GM23248 (cell line): ENCODE measurements around the gene PDIK1L. TPM values are rescaled to one million over a fixed set of nuclear protein-coding genes. Genes with fewer than 3 reads are reported as not detected.

Experiments
- DNase-seq: peaks from one replicate; pipeline ENCODE4 v3.0.0-alpha.2; 2015
- H2AFZ ChIP-seq: fragments of 200-600 bp; sonication (generic); 2 replicates; pipeline ENCODE4 v1.6.1; 2016; ENCODE audit warnings: antibody characterized with exemption
- H3F3A ChIP-seq: fragments of 200-600 bp; sonication (generic); 2 replicates; pipeline ENCODE4 v1.6.1; 2016; ENCODE audit warnings: mild to moderate bottlenecking, antibody characterized with exemption, mixed run types; ENCODE audit not compliant: insufficient read depth
- H3K27ac ChIP-seq: fragments of 200-600 bp; sonication (generic); 2 replicates; pipeline ENCODE4 v1.5.1; 2016; ENCODE audit warnings: mild to moderate bottlenecking
- H3K27me3 ChIP-seq: fragments of 200-600 bp; sonication (generic); replicated peaks from 2 replicates; pipeline ENCODE4 v1.6.1; 2016; ENCODE audit warnings: mild to moderate bottlenecking; ENCODE audit not compliant: insufficient read depth
- H3K36me3 ChIP-seq: fragments of 200-600 bp; sonication (generic); 2 replicates; pipeline ENCODE4 v1.6.1; 2016; ENCODE audit warnings: low read depth, mild to moderate bottlenecking
- H3K4me1 ChIP-seq: fragments of 200-600 bp; sonication (generic); 2 replicates; pipeline ENCODE4 v1.6.1; 2016; ENCODE audit warnings: mild to moderate bottlenecking; ENCODE audit not compliant: insufficient read depth
- H3K4me2 ChIP-seq: fragments of 200-600 bp; sonication (generic); one replicate; pipeline ENCODE4 v1.6.1; 2016; ENCODE audit warnings: mild to moderate bottlenecking; ENCODE audit not compliant: unreplicated experiment
- H3K4me3 ChIP-seq: fragments of 200-600 bp; sonication (generic); 2 replicates; pipeline ENCODE4 v1.5.1; 2016; ENCODE audit warnings: mild to moderate bottlenecking
- H3K79me2 ChIP-seq: fragments of 200-600 bp; sonication (generic); 2 replicates; pipeline ENCODE4 v1.6.1; 2016; ENCODE audit warnings: mild to moderate bottlenecking; ENCODE audit not compliant: insufficient read depth
- H3K9ac ChIP-seq: fragments of 200-600 bp; sonication (generic); 2 replicates; pipeline ENCODE4 v1.6.1; 2016; ENCODE audit warnings: mild to moderate bottlenecking
- H3K9me2 ChIP-seq: fragments of 200-600 bp; sonication (generic); 2 replicates; pipeline ENCODE4 v1.6.1; 2016; ENCODE audit warnings: mixed run types, mild to moderate bottlenecking, moderate library complexity; ENCODE audit not compliant: insufficient read depth
- H3K9me3 ChIP-seq: fragments of 200-600 bp; sonication (generic); one replicate; pipeline ENCODE4 v1.6.1; 2017; ENCODE audit warnings: low read depth
- H4K20me1 ChIP-seq: fragments of 200-600 bp; sonication (generic); 2 replicates; pipeline ENCODE4 v1.6.0; 2016; ENCODE audit not compliant: insufficient read depth
- EZH2 ChIP-seq: fragments of 200-600 bp; sonication (generic); IDR thresholded peaks from 2 replicates; pipeline ENCODE4 v1.6.1; 2018; ENCODE audit warnings: antibody characterized with exemption, mild to moderate bottlenecking; ENCODE audit not compliant: insufficient read depth, poor library complexity, severe bottlenecking
- EZH2phosphoT487 ChIP-seq: fragments of 200-600 bp; sonication (generic); IDR thresholded peaks from 2 replicates; pipeline ENCODE4 v1.6.1; 2018; ENCODE audit warnings: antibody characterized with exemption, moderate library complexity, mild to moderate bottlenecking, low read depth; ENCODE audit not compliant: insufficient read depth
- WGBS, 2 experiments: methylation state at CpG; one replicate each; pipeline ENCODE4 v1.1.6; 2015 to 2017; ENCODE audit warnings: low lambda C conversion rate in 2 of 2, low coverage in 1 of 2; ENCODE audit errors: missing lambda C conversion rate in 2 of 2; 5-methylcytosine and 5-hydroxymethylcytosine counted together
- in situ Hi-C: fragments of 300-500 bp; cut with MboI; formaldehyde crosslinking; loops from 2 replicates; pipeline ENCODE4 v1.15.0; 2020
- polyA plus RNA-seq: library from polyadenylated mRNA; unstranded; fragments of >200 nt; fragmentation: Nextera tagmentation; extraction: Ambion mirVana; gene quantifications from 2 replicates; pipeline ENCODE4 v1.2.1, GENCODE V29; 2016
- total RNA-seq: library from RNA; depleted of rRNA; stranded (reverse); fragments of >200 nt; shearing (Covaris generic); gene quantifications from 2 replicates; pipeline ENCODE4 v1.2.3, GENCODE V29; 2014

Gene PDIK1L
- total and polyA plus RNA-seq, 2 experiments from 2014 or later: 3.5 to 6.6 TPM

DNA sequence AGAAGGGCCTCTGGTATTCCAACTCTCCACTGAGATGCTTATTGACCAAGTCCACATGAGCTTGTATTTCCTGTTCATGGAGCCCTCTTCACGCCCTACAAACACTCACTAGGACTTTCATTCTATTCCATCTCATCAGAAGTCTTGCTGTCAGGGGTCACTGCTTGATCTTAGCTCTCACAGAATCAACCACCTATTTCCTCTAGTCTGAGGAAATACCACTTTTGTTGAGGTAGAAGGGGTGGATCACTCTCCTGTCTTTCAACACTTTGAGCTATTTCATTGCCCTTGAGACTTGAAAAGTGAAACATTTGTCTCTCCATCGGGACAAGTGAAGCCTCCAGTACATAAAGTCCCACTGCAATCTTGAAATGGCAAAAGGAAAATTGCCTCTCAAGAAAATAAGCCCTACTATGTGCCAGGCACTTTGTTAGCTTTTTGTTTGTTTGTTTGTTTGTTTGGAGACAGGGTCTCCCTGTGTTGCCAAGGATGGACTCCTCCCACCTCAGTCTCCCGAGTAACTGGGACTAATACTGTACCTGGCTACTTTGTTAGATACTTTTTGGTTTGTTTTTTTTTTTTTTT is 27.4 kb downstream of the PDIK1L start:
- Histone ChIP-seq H3K9me2 (no peaks in the 10 kb centered on the region), H3K36me3 (no peaks in the 10 kb centered on the region), H3F3A (no peaks in the 10 kb centered on the region), H4K20me1 (no peaks in the 10 kb centered on the region), H2AFZ (no peak overlapping the region; the same call in 1 of the 2 replicates), H3K79me2 (no peaks in the 10 kb centered on the region), H3K4me3 (no peak overlapping the region), H3K4me1 (no peaks in the 10 kb centered on the region), H3K9ac (no peak overlapping the region), H3K27me3 (no peaks in the 10 kb centered on the region), H3K9me3 (no peaks in the 10 kb centered on the region), H3K27ac (no peak overlapping the region), H3K4me2 (no peak overlapping the region)
- in situ Hi-C loops: no loop called here
- no peak for DNase-seq
- 56 to 61% methylated on average over 3 of the region's 3 CpGs for WGBS, 2 experiments
- no peak for TF ChIP-seq EZH2phosphoT487
- no peak for TF ChIP-seq EZH2

DNA sequence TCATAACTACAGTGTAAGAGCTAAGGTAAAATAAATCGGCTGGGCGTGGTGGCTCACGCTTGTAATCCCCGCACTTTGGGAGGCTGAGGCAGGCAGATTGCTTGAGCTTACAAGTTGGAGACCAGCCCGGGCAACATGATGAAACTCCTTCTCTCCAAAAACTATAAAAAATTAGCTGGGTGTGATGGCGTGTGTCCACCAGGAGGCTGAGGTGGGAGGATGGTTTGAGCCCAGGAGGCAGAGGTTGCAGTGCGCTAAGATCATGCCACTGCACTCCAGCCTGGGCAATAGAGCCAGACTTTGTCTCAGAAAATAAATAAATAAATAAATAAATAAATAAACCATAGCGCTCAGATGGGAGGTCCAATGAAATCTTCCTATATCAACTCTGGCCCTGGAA is 30.5 kb downstream of the PDIK1L start:
- WGBS, 2 experiments: 71% methylated on average over 8 of the region's 8 CpGs
- no peak overlapping the region for H3K4me2 ChIP-seq

GRCh38 chr1:26145041-26145959 is 33.7 kb downstream of the PDIK1L start:
- no peak overlapping the region for H3K9ac ChIP-seq
- no peaks in the 10 kb centered on the region for H3F3A ChIP-seq
- peak overlapping the region; percentile 68 for H2AFZ ChIP-seq
- H3K9me3 ChIP-seq: no peaks in the 10 kb centered on the region
- DNase-seq: peak; percentile 89
- H3K9me2 ChIP-seq: no peaks in the 10 kb centered on the region
- H3K27me3 ChIP-seq: peaks cover 23% of the 10 kb centered on the region
- 19% methylated on average over 19 of the region's 19 CpGs for WGBS, 2 experiments
- H3K27ac ChIP-seq: no peak overlapping the region
- H3K4me3 ChIP-seq: no peak overlapping the region
- TF ChIP-seq EZH2phosphoT487: no peak
- TF ChIP-seq EZH2: no peak
- H3K4me2 ChIP-seq: peak overlapping the region; percentile 47
- H3K4me1 ChIP-seq: no peaks in the 10 kb centered on the region
- H3K79me2 ChIP-seq: no peaks in the 10 kb centered on the region
- H3K36me3 ChIP-seq: no peaks in the 10 kb centered on the region
- in situ Hi-C loops: no loop called here
- no peaks in the 10 kb centered on the region for H4K20me1 ChIP-seq

More for the DNA sequence above, 30.5 kb downstream of the PDIK1L start:
- TF ChIP-seq EZH2 (no peak), EZH2phosphoT487 (no peak)
- peak; percentile 33 for DNase-seq
- Histone ChIP-seq H3F3A (no peaks in the 10 kb centered on the region), H3K4me3 (no peak overlapping the region), H3K9me3 (no peaks in the 10 kb centered on the region), H3K9me2 (no peaks in the 10 kb centered on the region), H3K27me3 (no peaks in the 10 kb centered on the region; the same call in 1 of the 2 replicates), H2AFZ (no peak overlapping the region), H3K79me2 (no peaks in the 10 kb centered on the region), H3K27ac (no peak overlapping the region), H4K20me1 (no peaks in the 10 kb centered on the region), H3K4me1 (no peaks in the 10 kb centered on the region), H3K36me3 (no peaks in the 10 kb centered on the region), H3K9ac (no peak overlapping the region)
- in situ Hi-C loops: no loop called here

DNA sequence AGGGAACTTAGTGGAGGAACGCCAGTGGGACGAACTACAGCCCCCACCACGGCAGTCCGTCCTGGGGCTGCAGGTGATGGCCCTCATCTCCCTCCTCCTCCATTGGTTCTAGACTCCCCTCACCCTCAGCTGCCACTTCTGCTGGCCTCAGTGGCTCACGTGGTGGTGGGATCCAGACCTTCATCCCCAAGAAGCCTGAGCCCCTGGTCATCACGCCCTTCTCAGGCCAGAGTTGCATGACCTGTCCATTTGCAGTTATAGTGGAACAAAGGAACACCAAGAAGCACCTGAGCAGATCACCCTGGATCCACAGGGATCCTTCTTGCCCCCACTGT is 34.3 kb downstream of the PDIK1L start:
- Histone ChIP-seq H3K9me2 (no peaks in the 10 kb centered on the region), H3K4me2 (no peak overlapping the region), H3K36me3 (no peaks in the 10 kb centered on the region), H3K27me3 (peaks cover 29% of the 10 kb centered on the region), H3K9me3 (no peaks in the 10 kb centered on the region), H2AFZ (no peak overlapping the region), H3K9ac (no peak overlapping the region), H3F3A (no peaks in the 10 kb centered on the region), H3K4me3 (no peak overlapping the region), H3K27ac (no peak overlapping the region), H4K20me1 (no peaks in the 10 kb centered on the region), H3K4me1 (no peaks in the 10 kb centered on the region), H3K79me2 (no peaks in the 10 kb centered on the region)
- DNase-seq: no peak
- TF ChIP-seq EZH2phosphoT487: no peak
- TF ChIP-seq EZH2: no peak
- WGBS, 2 experiments: 2 to 5% methylated on average over 6 of the region's 6 CpGs
- in situ Hi-C loops: no loop called here
